HCT116 (cell line): ENCODE results near the gene ADGRE2. TPM values are rescaled to one million over a fixed set of nuclear protein-coding genes. Genes with fewer than 3 reads are reported as not detected.

Experiments used
- ATAC-seq: fragments of 200-7000 bp; cut with Tn5 transposase; 2 replicates; pipeline ENCODE4 v1.9.1; 2020; ENCODE audit warnings: mild to moderate bottlenecking, moderate library complexity
- BruUV-seq: library from RNA; stranded (reverse); fragments of 400-500 nt; replicated peaks from 2 replicates; lab custom pipeline; 2021; lab: Mats Ljungman, UMichigan
- CTCF ChIA-PET: fragments of 300-600 bp; sonication (Branson Sonifier 250); formaldehyde crosslinking; loops from one replicate; lab custom pipeline; 2021; ENCODE audit warnings: antibody characterized with exemption; lab: Charles Lee
- POLR2A ChIA-PET: fragments of 300-600, 350-600 bp; sonication (Branson Sonifier 250); formaldehyde crosslinking; loops from one replicate; lab custom pipeline; 2021; ENCODE audit warnings: antibody characterized with exemption; lab: Charles Lee
- RAD21 ChIA-PET, 2 experiments: fragments of 300-600 bp; sonication (Branson Sonifier 250); formaldehyde crosslinking; loops; one replicate each; lab custom pipeline; 2023; ENCODE audit warnings: low total read pairs in 2 of 2; ENCODE audit not compliant: uncharacterized antibody in 2 of 2, unreplicated experiment in 2 of 2, low non-redundant PET in 1 of 2; lab: Charles Lee
- DNase-seq: peaks from one replicate; pipeline ENCODE4 v3.0.0-alpha.2; 2010; ENCODE audit warnings: low read depth, low spot score
- H2AFZ ChIP-seq: fragments of 200-600 bp; shearing (Covaris generic), sonication (generic); 2 replicates; pipeline ENCODE4 v1.6.1; 2017; ENCODE audit warnings: low read depth, mixed run types, mixed read lengths, antibody characterized with exemption, low read length; ENCODE audit not compliant: poor library complexity, severe bottlenecking
- H3K27ac ChIP-seq: 2 replicates; pipeline ENCODE4 v1.5.1; 2012; ENCODE audit warnings: low read depth, low read length
- H3K27me3 ChIP-seq: fragments of 200-600 bp; sonication (generic); 2 replicates; pipeline ENCODE4 v1.6.1; 2016; ENCODE audit warnings: mixed run types, low read length, mixed read lengths; ENCODE audit not compliant: insufficient read depth
- H3K36me3 ChIP-seq, 2 experiments: fragments of 200-500 bp in 1 of 2; fragments of 200-600 bp in 1 of 2; sonication (Bioruptor generic) in 1 of 2; sonication (generic) in 1 of 2; 2 replicates each; pipeline versions ENCODE4 v1.5.1 to v1.6.1; 2014 to 2016; ENCODE audit warnings: low read length in 2 of 2, inconsistent platforms in 1 of 2, mixed read lengths in 1 of 2, mixed run types in 1 of 2; ENCODE audit not compliant: insufficient read depth in 2 of 2, control insufficient read depth in 1 of 2
- H3K4me1 ChIP-seq, 2 experiments: fragments of 200-600 bp in 1 of 2; sonication (generic) in 1 of 2; 2 replicates each; pipeline versions ENCODE4 v1.5.1 to v1.6.1; 2012 to 2017; ENCODE audit warnings: low read length in 2 of 2, inconsistent platforms in 1 of 2, mild to moderate bottlenecking in 1 of 2, mixed read lengths in 1 of 2, mixed run types in 1 of 2, moderate library complexity in 1 of 2; ENCODE audit not compliant: insufficient read depth in 2 of 2, control insufficient read depth in 1 of 2
- H3K4me2 ChIP-seq: fragments of 200-600 bp; sonication (generic); 2 replicates; pipeline ENCODE4 v1.6.1; 2017; ENCODE audit warnings: mixed run types, low read length, mixed read lengths
- H3K4me3 ChIP-seq, 2 experiments: fragments of 200-600 bp in 1 of 2; sonication (generic) in 1 of 2; replicated peaks in 1 of 2; 2 replicates each; pipeline ENCODE4 v1.5.1; 2011 to 2016; ENCODE audit warnings: low read length in 2 of 2, control low read depth in 1 of 2, low read depth in 1 of 2, mild to moderate bottlenecking in 1 of 2, mixed read lengths in 1 of 2, mixed run types in 1 of 2
- H3K79me2 ChIP-seq: fragments of 200-600 bp; sonication (generic); 2 replicates; pipeline ENCODE4 v1.6.1; 2017; ENCODE audit warnings: mild to moderate bottlenecking, mixed run types, low read length, moderate library complexity, mixed read lengths; ENCODE audit not compliant: insufficient read depth
- H3K9ac ChIP-seq: fragments of 200-600 bp; sonication (generic); 2 replicates; pipeline ENCODE4 v1.6.1; 2016; ENCODE audit warnings: low read length, mixed read lengths
- H3K9me2 ChIP-seq: fragments of 200-600 bp; sonication (generic), shearing (Covaris generic); 2 replicates; pipeline ENCODE4 v1.6.1; 2017; ENCODE audit warnings: mixed run types, mild to moderate bottlenecking, moderate library complexity; ENCODE audit not compliant: insufficient read depth
- H3K9me3 ChIP-seq, 2 experiments: fragments of 200-500 bp in 1 of 2; fragments of 200-600 bp in 1 of 2; sonication (Bioruptor generic) in 1 of 2; sonication (generic) in 1 of 2; 2 replicates each; pipeline ENCODE4 v1.6.1; 2014 to 2017; ENCODE audit warnings: low read length in 2 of 2, mixed read lengths in 2 of 2, inconsistent platforms in 1 of 2, low read depth in 1 of 2, mild to moderate bottlenecking in 1 of 2, mixed run types in 1 of 2, moderate library complexity in 1 of 2; ENCODE audit not compliant: control insufficient read depth in 1 of 2, insufficient read depth in 1 of 2
- H4K20me1 ChIP-seq: fragments of 200-600 bp; sonication (generic), shearing (Covaris generic); 2 replicates; pipeline ENCODE4 v1.6.1; 2017; ENCODE audit warnings: mixed run types, mild to moderate bottlenecking, moderate library complexity; ENCODE audit not compliant: insufficient read depth
- CBX3 ChIP-seq: IDR thresholded peaks from 2 replicates; pipeline ENCODE4 v1.6.1; 2012; ENCODE audit warnings: low read depth
- CTCF ChIP-seq, 3 experiments: fragments of 200-600 bp in 1 of 3; sonication (generic) in 1 of 3; IDR thresholded peaks in 2 of 3; conservative IDR thresholded peaks in 1 of 3; 2 replicates each; pipeline ENCODE4 v1.5.1; 2012 to 2017; ENCODE audit warnings: low read depth in 2 of 3, low read length in 2 of 3, antibody characterized with exemption in 1 of 3, borderline replicate concordance in 1 of 3, control low read depth in 1 of 3, mild to moderate bottlenecking in 1 of 3, mixed read lengths in 1 of 3, mixed run types in 1 of 3, moderate library complexity in 1 of 3; ENCODE audit not compliant: insufficient read depth in 1 of 3
- EZH2phosphoT487 ChIP-seq: fragments of 200-600 bp; IDR thresholded peaks from 2 replicates; pipeline ENCODE4 v1.6.1; 2018; ENCODE audit warnings: antibody characterized with exemption, borderline replicate concordance
- FOSL1 ChIP-seq: IDR thresholded peaks from 2 replicates; pipeline ENCODE4 v1.6.1; 2012; ENCODE audit warnings: low read depth
- RAD21 ChIP-seq: IDR thresholded peaks from 2 replicates; pipeline ENCODE4 v1.6.1; 2012; ENCODE audit warnings: low read depth, mild to moderate bottlenecking
- REST ChIP-seq: IDR thresholded peaks from 2 replicates; pipeline ENCODE4 v1.6.1; 2012; ENCODE audit warnings: low read depth
- SIN3A ChIP-seq: IDR thresholded peaks from 2 replicates; pipeline ENCODE4 v1.6.1; 2012; ENCODE audit warnings: low read depth
- YY1 ChIP-seq: IDR thresholded peaks from 2 replicates; pipeline ENCODE4 v1.6.1; 2011; ENCODE audit warnings: low read length, low read depth, moderate library complexity, mild to moderate bottlenecking; ENCODE audit not compliant: insufficient replicate concordance; ENCODE audit errors: extremely low read depth
- intact Hi-C: fragments of 100-400 bp; cut with micrococcal nuclease; formaldehyde crosslinking; loops from 2 replicates; pipeline ENCODE4 v1.10.0; 2022
- total RNA-seq: library from RNA; stranded (reverse); gene quantifications from one replicate; pipeline ENCODE4 v1.2.1, GENCODE V29; 2021; ENCODE audit not compliant: unreplicated experiment

ADGRE2 gene
- total RNA-seq, 1 experiment from 2014 or later, result 8.4 TPM

GRCh38 chr19:14689598-14690503 lies 88.5 kb downstream of the ADGRE2 start, which contains the start of gene ZNF333 (continued):
- TF ChIP-seq CTCF (IDR thresholded peaks at IDR 0.05 in 2 of 3, conservative IDR thresholded peaks at IDR 0.05 in 1 of 3; ENCODE audit: borderline replicate concordance in 1 of 3, insufficient read depth in 1 of 3, low read depth in 2 of 3, low read length in 2 of 3) (no peak), CBX3 (no peak), EZH2phosphoT487 (no peak), YY1 (peak; percentile 31), SIN3A (no peak), FOSL1 (no peak)

GRCh38 chr19:14686411-14686810 lies 91.9 kb downstream of the ADGRE2 start:
- ChIA-PET RAD21 (interaction anchor here (0.5 to 1.3 kb wide), 3 partner anchors 112 to 193 kb away, joined by 3 to 11 read pairs (median 11); no protein-coding TSS in a partner anchor), POLR2A (interaction anchor here (2.5 kb wide), 1 partner anchor 114 kb away, joined by 16 read pairs; the partner anchor contains the start of gene NDUFB7), CTCF (interaction anchor here (0.6 to 3.5 kb wide), 11 partner anchors 10 to 428 kb away, joined by 3 to 120 read pairs (median 4); partner anchors contain the start of gene NDUFB7)
- TF ChIP-seq CTCF (IDR thresholded peaks at IDR 0.05 in 2 of 3, conservative IDR thresholded peaks at IDR 0.05 in 1 of 3; ENCODE audit: borderline replicate concordance in 1 of 3, insufficient read depth in 1 of 3, low read depth in 2 of 3, low read length in 2 of 3) (peak in 2 of 3 experiments; percentile 56 to 61; a peak in 3 of 6 replicates), RAD21 (peak; percentile 72), REST (no peak)
- no peaks in the 10 kb centered on the region for H3K27me3 ChIP-seq
- no peaks in the 10 kb centered on the region for H3K9me3 ChIP-seq
- BruUV-seq, result no TSS peak
- no peak overlapping the region for H3K4me3 ChIP-seq
- DNase-seq (peak; percentile 29), ATAC-seq (no peak)
- intact Hi-C loops, result loop anchor here (1.0 to 5.0 kb wide), 2 partner anchors 112 to 129 kb away; no protein-coding TSS in a partner anchor
- no peaks in the 10 kb centered on the region for H4K20me1 ChIP-seq
- peaks cover 3 to 7% of the 10 kb centered on the region in 2 experiments; a peak in 3 of 4 replicates for H3K4me1 ChIP-seq
- H3K27ac ChIP-seq, result no peak overlapping the region
- H2AFZ ChIP-seq, result no peak overlapping the region
- no peaks in the 10 kb centered on the region; the same call in 1 of the 2 replicates for H3K79me2 ChIP-seq
- no peaks in the 10 kb centered on the region for H3K9me2 ChIP-seq
- H3K4me2 ChIP-seq, result no peak overlapping the region
- no peaks in the 10 kb centered on the region for H3K36me3 ChIP-seq
- H3K9ac ChIP-seq, result no peak overlapping the region
